A172 (cell line): Measurements from ENCODE around the gene NTRK3. TPM values are rescaled to one million over a fixed set of nuclear protein-coding genes. Genes with fewer than 3 reads are reported as not detected.

Experiments
- DNase-seq: peaks from one replicate; pipeline ENCODE4 v3.0.0-alpha.2; 2015; ENCODE audit warnings: low spot score
- total RNA-seq: library from RNA; depleted of rRNA; stranded (reverse); fragments of >200 nt; shearing (Covaris generic); gene quantifications from 2 replicates; pipeline ENCODE4 v1.2.3, GENCODE V29; 2014

Gene NTRK3
- total RNA-seq, 1 experiment from 2014 or later, result not detected

DNA sequence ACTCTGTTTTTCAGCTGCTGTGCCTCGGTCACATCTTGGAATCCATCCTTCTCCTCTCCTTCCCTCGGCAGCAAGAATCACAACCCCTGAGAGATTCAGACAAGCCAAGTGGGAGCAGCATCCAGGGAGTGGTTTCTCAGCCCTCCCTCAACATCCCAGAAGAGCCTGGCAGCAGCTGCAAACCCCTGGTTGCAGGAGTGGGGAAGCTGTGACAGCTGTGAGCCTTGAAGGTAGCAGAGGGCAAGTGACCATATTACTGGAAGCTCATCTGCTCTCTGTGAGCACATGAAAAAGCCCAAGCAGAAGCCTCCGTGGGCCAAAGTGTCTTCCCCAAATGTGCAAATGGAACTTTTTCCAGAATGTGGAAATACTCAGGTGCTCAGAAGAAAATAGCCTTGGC is 312.9 kb downstream of the NTRK3 start:
- no peak for DNase-seq

DNA sequence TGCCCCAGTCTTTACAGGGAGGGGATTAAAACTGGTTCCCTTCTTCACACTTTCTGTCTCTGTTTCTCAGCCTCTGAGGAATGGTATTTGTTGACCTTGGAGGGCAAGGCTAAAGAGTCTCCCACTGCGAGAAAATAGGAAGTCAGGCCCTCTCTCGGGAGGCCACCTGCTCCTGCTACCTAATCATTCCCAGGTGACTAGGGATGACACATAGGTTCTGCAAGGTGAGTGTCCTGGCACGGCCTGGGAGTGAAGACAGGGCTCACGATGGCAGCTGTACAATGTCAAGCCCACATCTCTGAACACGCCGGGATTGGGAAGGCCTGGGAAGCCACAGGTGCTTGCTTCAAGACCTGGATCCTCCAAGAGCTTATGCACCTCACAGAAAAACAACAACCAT is 314.2 kb downstream of the NTRK3 start:
- DNase-seq, result no peak

DNA sequence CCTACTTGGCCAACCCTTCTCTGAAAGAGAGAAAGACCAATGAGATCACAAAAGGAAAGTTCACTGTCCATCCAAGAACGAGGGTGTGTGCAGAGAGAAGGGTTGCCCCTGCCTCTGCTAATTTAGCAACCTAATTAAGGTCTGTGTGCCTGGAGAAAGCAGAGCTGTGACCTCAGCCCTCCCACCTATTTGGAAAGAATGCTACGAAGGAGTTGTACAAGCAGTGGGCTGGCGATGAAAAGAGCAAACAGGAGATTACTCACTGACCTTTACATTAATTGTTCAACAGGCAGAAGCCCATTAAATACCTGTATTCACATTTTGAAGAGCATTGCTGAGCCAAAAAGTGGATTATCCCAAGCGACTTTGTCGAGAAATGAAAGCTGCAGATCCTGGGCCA is 314.9 kb downstream of the NTRK3 start:
- DNase-seq, result no peak

DNA sequence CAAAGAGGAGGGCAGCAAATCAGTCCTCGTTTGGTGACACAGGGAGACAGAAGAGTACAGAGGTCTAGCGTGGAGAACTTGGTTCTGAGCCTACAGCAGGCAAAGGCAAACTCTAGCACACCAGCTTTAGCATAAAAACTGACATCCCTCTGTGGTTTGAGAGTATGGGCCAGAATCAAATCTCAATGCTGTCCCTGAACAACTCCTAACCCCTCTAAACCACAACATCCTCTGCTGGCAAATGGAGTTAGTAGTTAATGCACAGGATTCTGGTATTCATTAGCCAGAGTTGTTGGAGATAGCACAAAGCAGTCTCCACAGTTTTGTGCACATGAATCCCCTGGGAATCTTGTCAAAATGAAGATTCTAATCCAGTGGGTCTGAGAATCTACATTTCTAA is 315.8 kb downstream of the NTRK3 start:
- DNase-seq, result no peak

DNA sequence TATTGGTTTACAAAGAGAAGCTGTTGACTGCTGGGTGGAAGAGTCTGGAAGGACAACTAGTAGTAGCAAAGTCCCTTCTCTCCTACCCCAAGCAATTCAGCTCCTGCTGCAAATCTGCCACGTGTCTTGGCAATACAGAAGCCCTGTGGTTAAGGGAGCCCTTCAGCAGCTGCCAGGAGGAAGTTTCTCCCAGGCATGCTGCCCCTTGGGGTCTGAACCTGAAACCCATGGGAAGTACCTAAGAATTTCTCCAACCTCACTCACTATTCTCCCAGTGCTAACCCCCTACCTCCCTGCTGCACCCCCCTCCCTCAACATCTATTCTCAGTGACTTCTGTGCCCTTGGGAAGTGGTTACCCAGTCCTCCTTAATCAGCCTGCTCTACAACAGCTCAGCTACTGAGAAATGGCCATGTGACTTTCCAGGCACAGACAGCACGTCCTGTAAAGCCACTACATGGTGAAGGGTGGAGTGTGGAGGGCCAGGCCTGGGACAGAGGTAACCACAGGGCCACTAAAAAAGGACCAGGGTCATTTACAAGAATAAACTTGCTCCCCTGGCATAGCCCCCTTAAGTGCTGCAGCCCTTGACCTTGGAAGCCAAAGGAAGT is 316.6 kb downstream of the NTRK3 start:
- no peak for DNase-seq

DNA sequence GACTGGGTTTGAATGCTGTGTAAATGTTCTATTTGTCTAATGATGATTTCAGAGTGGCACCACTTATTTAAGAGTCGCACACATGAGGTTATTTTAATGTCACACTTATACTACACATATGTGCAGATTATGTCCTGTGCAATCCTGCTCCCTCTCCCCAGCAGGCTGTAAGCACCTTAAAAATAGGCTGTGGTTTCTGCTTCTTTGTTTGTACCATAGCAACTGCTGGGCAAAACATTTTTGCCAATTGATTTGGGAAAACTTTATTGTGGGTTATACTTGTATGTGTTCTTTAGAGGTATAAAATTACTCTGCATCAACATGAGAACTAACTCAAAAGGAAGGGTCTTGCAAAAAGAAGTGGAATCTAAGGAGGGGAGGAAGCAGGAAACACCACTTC is 318.5 kb downstream of the NTRK3 start:
- no peak for DNase-seq

DNA sequence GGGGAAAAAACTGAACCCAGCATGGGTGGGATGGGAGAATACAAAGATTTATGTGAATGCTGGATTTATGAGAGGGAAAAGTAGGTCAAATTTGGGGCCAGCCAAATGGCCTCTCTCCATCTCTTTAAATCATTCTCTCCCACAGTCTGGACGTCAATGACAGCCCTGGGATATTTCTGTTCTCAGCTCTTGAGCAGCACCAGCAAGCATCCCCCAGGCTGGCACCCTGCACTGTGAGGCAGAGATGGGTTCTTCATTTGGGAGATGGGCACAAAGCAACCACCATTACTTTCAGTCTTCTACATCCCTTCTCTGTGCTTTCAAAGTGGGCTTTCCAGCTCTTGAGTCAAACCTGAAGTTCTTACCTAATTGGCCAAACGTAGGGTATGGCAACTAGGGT is 321.0 kb downstream of the NTRK3 start:
- no peak for DNase-seq

DNA sequence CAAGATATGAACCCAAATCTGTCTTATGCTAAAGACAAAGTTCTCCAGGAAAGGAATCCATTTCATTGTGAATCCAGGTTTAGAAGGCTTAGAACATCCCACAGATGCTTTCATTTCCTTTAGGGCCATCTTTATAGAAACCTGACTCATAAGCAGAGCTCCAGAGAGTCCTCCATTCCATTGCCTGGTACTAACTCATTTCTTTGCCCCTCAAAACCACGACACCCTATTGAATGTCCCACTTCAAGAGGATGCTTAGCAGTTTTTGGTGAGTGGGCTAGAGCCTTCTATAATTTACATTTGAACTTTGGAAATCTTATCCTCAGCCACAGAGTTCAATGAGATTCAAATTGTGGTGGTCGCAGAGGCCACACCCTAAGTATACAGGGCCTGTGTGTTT is 325.0 kb downstream of the NTRK3 start:
- no peak for DNase-seq

DNA sequence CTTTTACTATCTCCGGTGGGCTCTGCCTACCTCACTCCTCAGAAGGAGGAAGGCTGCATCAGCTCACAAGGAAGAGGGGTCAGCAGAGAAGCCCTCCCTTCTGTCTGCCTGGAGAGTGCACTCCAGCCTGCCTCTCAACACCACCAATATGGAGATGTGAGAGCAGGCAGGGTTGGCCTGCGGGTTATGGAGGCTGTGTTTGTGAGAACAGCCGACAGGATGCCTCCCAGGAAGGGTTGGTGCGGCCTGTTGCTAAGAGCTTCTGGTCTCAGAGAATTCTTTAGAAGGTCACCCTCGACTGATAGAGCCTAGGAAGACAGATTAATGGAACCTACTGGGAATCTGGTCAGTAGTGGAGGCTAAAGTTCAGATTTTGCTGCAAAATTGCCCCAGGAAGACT is 326.1 kb downstream of the NTRK3 start:
- no peak for DNase-seq

DNA sequence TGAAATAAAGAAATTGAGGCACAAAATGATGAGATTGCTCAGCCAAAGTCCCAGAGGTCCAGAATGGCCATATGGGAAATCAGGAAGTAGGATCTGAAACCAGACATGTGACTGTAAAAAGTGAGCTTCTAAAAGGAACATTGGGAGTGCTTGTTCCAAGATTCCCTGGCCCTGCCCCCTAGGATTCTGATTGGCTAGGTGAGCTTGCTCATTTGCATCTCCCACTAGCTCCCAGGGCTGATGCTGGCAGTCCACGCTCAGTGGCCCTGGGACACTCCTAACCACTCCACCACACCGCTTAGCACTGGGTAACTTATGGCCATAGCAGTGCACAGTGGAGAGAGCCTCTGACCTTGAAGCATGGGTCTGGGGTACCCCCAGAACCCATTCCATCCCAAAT is 326.7 kb downstream of the NTRK3 start:
- DNase-seq, result no peak

DNA sequence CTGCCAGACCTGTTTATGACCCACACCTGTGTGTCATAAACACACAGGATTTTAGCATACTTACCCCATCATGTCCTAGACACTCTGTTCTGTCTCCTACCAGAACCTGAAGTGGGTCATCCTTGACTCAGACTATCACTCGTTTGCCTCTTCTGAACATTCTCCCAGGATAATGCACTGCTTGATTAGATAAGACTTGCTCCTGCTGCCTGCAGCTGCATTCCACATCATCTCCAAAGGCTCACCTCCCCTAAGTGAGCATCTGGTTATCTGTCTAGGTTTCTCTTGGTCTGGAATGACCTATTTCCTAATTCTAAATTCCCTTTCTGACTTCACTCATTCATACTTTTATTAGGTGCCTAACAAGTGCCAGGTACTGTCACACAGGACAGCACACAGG is 332.1 kb downstream of the NTRK3 start:
- DNase-seq, result no peak

DNA sequence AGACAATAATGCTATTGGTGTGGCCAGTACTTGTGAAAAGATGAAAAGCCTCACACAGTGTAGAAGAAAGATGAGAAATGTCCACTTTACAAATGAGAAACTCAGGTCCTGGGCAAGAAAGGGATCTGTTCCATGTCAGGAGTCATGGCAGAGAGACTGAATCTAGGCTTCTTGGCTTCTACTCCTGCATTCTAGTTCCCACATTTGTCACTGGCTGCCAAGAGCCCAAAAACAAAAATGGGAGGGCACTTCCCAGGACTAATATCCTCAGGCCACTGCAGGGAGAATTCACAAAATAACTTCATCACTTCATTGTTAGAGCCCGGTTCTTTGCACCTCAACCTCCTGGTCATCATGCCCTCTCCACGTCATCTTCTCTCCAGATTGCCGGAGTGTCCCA is 337.5 kb downstream of the NTRK3 start:
- no peak for DNase-seq

DNA sequence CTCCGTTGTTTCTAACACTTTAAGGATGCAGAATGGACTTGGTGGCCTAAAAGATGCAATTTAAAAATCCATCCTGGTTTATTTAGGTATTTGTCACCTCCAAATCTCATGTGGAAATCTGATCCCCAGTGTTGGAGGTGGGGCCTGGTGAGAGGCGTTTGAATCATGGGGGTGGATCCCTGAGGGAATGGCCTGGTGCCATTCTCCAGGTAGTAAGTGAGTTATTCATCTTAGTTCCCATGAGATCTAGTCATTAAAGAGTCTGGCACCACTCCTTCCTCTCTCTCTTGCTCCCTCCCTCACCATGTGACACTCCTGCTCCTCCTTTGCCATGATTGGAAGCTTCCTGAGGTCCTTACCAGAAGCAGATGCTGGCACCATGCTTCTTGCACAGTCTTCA is 339.1 kb downstream of the NTRK3 start:
- no peak for DNase-seq

DNA sequence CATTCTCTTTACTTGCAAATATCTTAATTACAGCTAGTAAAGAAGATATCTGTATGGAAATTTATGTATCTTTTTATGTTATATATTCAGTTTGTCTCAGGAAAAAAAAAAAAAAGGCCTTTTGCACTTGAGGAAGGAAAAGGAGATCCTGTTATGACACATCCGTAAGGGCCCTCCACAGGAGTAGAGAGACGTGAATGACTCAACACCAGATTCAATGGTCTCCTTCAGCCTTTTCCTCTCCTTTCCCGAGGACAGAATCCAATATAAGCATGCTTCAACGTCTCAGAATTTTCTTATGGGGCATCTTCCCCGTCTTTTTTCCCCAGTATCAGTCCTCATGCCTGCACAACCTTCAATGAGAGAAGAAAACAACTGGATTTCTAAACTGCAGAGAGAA is 340.3 kb downstream of the NTRK3 start:
- no peak for DNase-seq

DNA sequence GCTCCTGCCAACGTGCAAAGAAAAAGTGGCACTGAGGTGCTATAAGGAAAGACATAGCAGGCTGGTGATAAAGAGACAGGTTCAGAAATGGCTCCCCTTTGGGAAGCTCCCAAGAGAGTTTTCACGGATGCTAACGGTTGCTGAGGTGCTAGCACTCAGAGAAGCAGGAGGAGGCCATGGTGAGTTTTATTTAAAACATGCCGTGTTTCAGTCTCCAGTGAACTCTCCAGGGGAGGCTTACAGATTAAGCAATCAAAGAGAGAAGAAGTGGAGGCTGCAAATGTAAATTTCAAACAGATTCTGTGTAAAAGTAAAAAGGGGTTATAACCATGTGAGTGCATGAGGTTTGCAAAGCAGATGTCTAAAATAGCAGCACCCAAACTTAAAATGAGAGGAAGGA is 346.2 kb downstream of the NTRK3 start:
- no peak for DNase-seq

DNA sequence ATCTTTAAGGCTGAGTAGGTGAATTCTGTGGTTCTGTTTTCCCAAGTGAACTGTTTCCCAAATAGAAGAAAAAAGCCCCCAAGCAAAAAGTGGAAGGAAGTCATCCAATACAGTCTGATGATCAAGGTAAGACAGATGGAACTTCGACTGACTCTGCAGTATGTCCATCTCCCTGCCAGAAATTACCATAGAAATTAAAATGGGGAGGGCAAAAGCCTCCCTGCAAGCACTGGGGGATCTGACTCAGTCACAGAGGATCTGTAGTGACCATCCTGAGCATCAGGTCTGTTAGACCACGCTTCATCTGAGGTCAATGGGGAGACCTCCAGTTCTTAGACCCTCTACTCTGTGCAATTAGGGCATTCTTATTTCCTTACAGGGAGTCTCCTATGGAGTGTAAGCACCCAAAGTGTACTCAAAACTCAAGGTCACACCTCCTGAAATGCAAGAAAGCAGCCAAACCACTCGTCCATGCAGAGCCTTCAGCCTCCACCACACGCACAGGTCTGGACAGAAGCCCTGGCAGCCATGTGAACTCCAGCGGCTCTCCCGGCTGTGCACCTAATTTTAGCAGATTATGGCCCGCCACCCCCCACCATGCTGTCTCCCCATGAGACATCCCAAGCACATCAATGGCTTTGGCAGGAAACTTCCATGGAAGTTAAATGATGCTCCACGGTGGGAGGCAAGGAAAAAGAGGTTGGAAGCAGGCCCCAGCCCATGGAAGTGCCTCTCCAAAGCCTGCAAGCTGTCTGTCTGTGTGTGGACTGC is 348.7 kb downstream of the NTRK3 start:
- DNase-seq, result no peak

DNA sequence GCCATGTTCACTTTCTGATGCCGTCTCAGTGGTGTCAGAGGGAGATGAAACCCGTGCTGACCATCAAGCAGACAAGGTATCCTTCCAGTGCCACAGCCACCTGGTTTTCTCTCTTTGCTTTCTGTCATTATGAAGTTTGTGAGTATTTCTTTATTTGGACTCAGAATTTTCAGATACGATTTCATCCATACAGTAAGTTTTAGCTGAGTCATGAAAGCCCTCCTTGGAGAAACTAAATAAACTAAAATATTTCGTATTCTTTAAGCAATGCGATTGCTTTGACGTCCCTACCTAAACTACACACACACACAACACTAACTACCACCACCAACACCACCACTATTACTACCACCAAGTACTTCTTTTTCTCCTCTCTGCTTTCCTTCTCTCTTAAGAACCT is 350.1 kb downstream of the NTRK3 start:
- DNase-seq, result no peak

DNA sequence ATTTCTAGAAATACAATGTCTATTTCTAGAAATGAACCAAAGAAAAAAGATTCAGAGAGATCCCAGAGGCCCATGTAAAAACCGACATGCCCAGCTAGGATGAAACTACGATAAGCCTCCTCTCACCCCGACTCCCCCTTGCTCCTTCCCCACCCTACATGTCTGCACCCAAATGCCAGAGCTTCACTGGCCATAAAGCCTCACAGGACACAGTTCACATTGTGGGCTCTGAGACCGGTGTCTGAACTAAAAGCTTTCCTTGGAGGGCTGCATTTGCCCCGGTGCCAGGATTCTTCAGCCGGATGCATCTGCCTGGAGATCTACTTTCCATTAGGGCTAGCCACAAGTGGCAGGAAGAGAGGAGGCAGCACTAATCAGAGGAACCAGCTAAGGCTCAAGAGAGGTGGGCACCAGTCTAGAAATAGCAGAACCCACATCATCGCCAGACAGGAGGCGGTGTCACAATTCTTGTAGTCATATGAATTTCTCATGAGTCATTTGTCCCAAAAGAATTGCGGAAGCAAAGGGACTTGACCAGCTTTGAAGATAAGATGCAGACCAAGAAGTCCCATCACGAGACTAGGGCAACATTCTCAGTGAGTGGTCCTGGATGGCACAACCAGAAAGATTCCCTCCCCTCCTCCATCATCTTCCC is 353.6 kb downstream of the NTRK3 start:
- DNase-seq, result no peak

DNA sequence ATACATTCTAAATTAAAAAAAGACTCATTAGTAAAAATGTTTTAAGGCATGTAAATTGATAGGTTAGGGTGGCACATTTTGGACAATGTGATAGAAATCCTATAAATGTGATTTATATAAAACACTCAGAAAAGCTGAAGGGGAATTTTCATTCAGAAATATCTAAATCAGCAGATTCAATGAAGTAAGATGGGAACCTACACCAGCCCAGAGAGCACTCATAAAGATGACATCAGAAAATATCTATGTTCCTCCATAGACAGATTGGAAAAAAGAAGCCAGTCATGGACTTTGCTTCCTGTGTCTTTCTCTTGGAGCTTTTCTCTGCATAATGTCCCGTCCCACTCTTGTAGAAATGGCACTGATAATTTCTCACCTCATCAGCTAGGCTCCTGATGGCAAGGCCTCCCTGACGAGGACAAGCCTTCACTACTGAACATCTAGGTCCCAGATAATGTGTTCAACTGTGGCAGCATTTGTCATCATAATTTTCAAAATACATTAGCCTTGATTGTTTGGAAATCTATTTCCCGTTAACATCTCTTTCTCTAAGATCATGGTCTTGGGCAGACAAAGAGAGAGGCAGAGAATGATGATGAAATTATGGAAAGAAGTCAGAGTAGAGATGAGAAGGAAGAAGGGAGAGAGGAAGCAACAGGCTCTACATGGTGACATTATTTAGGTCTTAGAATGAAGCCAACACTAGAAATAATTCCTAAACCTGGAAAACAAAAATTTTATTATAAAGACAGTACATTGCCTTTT is 354.4 kb downstream of the NTRK3 start:
- no peak for DNase-seq

DNA sequence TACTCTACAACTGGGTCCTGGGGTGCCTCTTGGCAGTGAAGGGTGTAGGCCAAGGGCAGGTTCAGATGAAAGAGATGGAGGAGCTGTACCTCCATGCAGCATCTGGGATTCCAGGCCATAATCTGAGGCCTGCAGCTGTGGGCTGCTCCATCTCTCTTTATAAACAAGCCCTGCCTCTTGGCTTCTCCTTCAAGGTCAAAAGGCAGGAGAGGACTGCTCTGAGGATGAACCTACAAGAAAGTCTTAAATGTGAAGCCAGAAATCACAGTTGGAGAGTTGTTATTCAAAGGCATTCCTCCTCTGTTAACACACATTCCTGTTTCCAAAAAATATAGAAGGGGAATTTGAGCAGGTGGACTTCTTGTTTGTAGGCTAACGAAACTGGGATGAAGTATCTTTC is 355.5 kb downstream of the NTRK3 start:
- DNase-seq, result no peak

DNA sequence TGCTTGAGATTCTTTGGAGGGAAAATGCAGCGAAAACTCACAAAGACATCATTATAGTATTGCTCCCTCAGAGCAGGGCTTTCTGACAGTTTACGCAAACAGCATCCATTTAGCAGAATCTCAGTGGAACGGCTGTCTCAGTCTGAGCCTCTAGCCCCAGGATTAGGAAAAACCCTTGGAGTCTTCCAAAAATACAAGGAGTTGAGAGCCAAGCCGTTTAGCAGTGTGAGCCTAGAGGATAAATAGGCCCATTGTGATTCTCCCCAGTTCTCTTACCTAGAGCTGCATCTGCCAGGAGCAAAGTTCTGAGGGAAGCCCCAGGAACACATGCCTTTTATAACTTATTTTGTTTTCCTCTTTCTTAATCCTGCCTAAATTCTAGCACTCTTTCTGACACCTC is 359.6 kb downstream of the NTRK3 start:
- DNase-seq, result no peak

DNA sequence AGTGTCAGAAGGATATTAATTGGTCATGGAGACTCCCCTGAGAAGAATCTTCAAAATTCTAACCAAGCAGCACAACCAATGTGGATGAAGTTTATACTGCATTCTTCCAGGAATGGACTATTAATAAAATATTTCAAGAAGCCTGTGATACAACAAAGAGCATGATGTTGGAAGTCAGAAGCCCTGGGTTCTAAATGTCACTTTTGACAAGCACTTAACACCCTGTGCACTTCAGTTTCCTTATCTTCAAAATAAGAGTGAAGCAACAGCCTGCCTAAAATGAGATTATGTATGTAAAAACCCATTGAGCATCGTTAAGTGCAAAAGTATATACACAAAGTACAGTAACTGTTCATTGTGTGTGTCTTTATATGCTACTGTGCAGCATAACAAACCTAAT is 369.4 kb downstream of the NTRK3 start:
- DNase-seq, result no peak

DNA sequence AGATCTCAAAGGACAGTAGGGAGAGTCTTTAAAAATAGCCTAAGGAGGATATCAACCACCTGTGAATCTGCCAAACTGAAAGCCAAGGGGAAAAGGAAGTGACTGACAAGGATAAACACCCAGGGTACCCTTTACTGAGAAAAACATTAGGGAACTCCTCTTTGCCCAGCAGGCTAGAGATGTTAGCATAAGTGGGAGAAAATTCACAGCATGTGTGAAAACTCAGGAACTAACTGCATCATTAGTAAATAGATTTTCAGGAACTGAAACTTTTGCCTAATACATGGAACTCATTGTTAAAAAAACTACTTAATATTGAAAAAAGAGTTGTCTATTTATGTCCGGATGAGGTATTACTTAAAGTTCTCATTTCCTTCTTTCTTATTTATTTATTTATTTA is 375.5 kb downstream of the NTRK3 start:
- DNase-seq, result no peak
